Bronchial epithelial cell (primary cell): Measurements from ENCODE around the gene PRSS36. TPM values are rescaled to one million over a fixed set of nuclear protein-coding genes. Genes with fewer than 3 reads are reported as not detected.
"Not testable (repeated sequence)": the region's sequence is repeated elsewhere in the genome, so short reads cannot be mapped to it uniquely, and the experiment has no call there.

Source experiments
- DNase-seq: peaks from one replicate; pipeline ENCODE4 v3.0.0-alpha.2; 2010; ENCODE audit warnings: low read depth
- FAIRE-seq: peaks from 2 replicates; lab custom pipeline; 2011; peaks lifted over from hg19 to GRCh38; lab: Jason Lieb, UNC
- H3K27me3 ChIP-seq: 2 replicates; pipeline ENCODE4 v1.5.1; 2011; ENCODE audit warnings: low read length; ENCODE audit not compliant: control insufficient read depth, insufficient read depth
- H3K36me3 ChIP-seq: 2 replicates; pipeline ENCODE4 v1.5.1; 2011; ENCODE audit warnings: low read length; ENCODE audit not compliant: control insufficient read depth, insufficient read depth
- H3K4me3 ChIP-seq: 2 replicates; pipeline ENCODE4 v1.5.1; 2011; ENCODE audit warnings: mild to moderate bottlenecking, low read depth, low read length, control low read depth
- CTCF ChIP-seq: IDR thresholded peaks from 2 replicates; pipeline ENCODE4 v1.5.1; 2011; ENCODE audit warnings: mild to moderate bottlenecking, moderate library complexity, low read length, control low read depth, inconsistent platforms; ENCODE audit not compliant: insufficient read depth, severe bottlenecking
- total RNA-seq: library from RNA; depleted of rRNA; stranded (reverse); fragments of >200 nt; gene quantifications from 2 replicates; pipeline ENCODE4 v1.2.1, GENCODE V29; 2014

PRSS36 gene
- total RNA-seq, 1 donor from 2014 or later, result 0.26 TPM

DNA sequence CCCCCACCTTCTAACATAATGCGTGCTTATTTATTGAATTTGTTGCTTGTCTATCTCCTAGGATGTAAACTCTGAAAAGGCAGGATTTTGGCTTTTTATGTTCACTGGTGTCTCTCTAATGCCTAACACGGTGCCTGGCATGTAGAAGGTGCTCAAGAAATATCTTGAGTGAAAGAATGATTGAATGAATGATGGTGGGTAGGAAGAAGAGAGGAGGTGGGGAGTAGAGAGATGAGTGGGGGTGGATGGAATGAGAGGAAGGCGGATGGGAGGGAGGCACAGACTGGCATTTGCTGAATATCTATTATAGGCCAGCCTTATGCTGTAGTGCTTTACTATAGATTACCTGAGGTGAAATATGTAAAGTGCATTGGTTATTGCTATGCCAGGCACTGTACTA, 2.3 kb downstream of the PRSS36 start:
- FAIRE-seq (no peak), DNase-seq (no peak)
- no peak overlapping the region for H3K4me3 ChIP-seq
- TF ChIP-seq CTCF, result no peak
- no peaks in the 10 kb centered on the region for H3K27me3 ChIP-seq
- H3K36me3 ChIP-seq, result no peaks in the 10 kb centered on the region

DNA sequence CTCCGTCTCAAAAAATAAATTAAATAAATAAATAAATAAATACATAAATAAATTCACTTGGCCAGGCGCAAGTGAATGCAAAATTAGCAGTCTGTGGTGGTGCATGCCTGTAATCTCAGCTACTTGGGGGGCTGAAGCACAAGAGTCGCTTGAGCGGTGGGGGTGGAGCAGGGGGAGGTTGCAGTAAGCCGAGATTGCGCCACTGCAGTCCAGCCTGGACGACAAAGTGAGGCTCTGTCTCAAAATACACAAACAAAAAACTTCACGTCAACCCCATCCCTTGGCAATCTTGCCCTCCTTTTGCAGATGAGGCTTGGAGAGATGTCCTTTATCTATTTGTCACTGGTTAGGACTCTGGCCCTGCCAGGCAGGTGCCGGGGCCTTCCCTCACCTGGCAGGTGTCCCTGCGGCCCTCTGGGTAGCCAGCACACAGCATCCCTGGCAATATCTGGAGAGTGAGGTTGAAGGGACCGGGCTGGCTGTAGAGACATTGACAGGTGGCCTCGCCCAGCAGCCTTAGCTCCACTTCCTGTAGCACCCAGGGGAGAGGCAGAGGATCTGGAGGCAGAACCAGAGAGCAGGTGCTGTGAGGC, 4.4 kb downstream of the PRSS36 start:
- no peak for TF ChIP-seq CTCF
- no peak for FAIRE-seq
- DNase-seq, result no peak
- Histone ChIP-seq H3K36me3 (no peaks in the 10 kb centered on the region), H3K4me3 (no peak overlapping the region), H3K27me3 (no peaks in the 10 kb centered on the region)

DNA sequence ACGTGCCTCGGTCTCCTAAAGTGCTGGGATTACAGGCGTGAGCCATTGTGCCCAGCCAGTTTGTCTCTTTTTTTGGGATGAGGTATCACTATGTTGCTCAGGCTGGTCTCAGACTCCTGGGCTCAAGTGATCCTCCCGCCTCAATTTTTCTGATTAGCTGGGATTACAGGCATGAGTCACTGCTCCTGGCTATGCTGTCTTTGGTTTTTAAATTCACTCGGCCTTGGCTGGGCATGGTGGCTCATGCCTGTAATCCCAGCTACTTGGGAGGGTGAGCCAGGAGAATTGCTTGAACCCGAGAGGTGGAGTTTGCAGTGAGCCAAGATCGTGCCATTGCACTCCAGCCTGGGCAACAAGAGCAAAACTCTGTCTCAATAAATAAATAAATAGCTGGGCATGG, 5.4 kb downstream of the PRSS36 start:
- not testable (repeated sequence) for H3K4me3 ChIP-seq, H3K27me3 ChIP-seq, H3K36me3 ChIP-seq, FAIRE-seq, DNase-seq

DNA sequence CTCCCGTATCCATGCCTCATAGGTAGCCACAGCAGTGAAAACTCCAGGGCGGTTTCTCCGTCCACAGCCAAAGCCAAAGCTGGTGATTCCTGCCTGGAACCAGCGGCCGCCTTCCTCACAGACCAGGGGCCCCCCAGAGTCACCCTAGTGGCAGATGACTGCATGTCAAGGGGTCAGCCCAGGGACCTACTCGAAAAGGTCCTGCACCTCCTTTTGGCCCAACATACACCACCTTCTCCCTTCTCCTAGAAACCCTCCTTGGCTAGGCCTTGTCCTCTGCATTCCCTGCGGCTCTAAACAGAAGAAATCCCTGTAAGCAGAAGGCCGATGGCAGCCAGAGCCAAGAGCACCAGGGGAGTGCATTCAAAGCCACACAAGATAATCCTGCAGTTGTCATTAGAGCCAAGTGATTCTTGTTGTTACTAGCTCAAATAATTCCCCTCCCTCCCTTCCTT, 6.1 kb downstream of the PRSS36 start:
- no peak for FAIRE-seq

GRCh38 chr16:31143011-31143693, 6.7 kb downstream of the PRSS36 start:
- TF ChIP-seq CTCF, result no peak
- no peaks in the 10 kb centered on the region for H3K27me3 ChIP-seq
- H3K36me3 ChIP-seq, result no peaks in the 10 kb centered on the region
- DNase-seq (no peak), FAIRE-seq (no peak)
- H3K4me3 ChIP-seq, result peak overlapping the region; percentile 32

More for the DNA sequence above, 6.1 kb downstream of the PRSS36 start:
- Histone ChIP-seq H3K4me3 (no peak overlapping the region), H3K27me3 (no peaks in the 10 kb centered on the region), H3K36me3 (no peaks in the 10 kb centered on the region)
- DNase-seq, result no peak
- no peak for TF ChIP-seq CTCF

DNA sequence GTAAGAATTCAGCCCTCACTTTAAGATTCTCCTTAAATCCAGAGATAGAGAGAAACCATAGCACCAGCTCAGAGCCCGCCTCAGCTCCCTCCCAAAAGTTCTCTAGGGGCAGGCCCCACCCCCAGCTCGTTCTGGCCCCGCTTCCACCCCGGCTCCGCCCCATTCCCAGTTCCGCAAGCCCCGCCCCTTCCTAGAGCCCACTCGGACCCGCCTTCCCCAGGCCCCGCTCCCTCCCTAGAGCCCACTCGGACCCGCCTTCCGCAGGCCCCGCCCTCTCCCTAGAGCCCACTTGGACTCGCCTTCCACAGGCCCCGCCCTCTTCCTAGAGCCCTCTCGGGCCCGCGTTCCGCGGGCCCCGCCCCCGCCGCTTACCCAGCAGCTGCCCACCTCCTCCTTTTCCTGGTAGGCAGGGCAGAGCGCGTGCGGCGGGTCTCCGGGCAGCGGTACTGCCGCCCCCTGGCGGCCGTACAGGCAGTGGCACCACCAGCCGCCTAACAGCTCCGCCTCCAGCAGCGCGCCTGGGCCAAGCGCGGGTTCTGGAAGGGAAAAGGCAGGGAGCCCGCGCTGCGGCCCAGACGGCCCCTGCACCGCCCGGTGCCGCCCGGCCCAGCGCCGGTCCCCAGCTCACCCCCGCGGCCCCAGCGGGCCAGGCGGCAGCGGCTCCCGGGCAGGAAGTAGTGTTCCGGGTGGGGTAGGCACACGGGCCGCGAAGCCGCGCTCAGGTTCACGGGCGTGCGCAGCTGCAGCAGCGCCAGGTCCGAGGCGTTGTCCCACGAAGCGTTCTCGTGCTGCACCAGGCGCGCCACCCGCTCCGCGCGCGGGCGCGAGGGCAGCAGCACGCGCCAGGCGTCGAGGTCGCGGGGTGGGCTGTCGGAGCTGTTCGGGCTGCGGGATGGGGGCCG, 7.5 kb downstream of the PRSS36 start:
- H3K4me3 ChIP-seq, result peak overlapping the region; percentile 32
- peak; percentile 96 for TF ChIP-seq CTCF
- H3K27me3 ChIP-seq, result no peaks in the 10 kb centered on the region
- no peaks in the 10 kb centered on the region for H3K36me3 ChIP-seq
- DNase-seq (peak; percentile 91), FAIRE-seq (no peak)
